Immature natural killer cell (primary cell): Measurements from ENCODE around the gene RND3. TPM values are rescaled to one million over a fixed set of nuclear protein-coding genes. Genes with fewer than 3 reads are reported as not detected.

Experiments used
- DNase-seq, 3 donors: peaks; one replicate each; pipeline ENCODE4 v3.0.0; 2022; ENCODE audit warnings: mixed read lengths in 1 of 3
- H3K27ac Mint-ChIP-seq, 6 donors: one replicate each; pipeline ENCODE4 v1.8.0; 2020; ENCODE audit warnings: mixed read lengths in 6 of 6, mild to moderate bottlenecking in 5 of 6, inconsistent platforms in 4 of 6, moderate library complexity in 3 of 6
- H3K27me3 Mint-ChIP-seq, 3 donors: one replicate each; pipeline ENCODE4 v1.8.0; 2020 to 2021; ENCODE audit warnings: low read depth in 3 of 3, mild to moderate bottlenecking in 3 of 3, mixed read lengths in 3 of 3, moderate library complexity in 3 of 3, inconsistent platforms in 1 of 3
- H3K36me3 Mint-ChIP-seq, 3 donors: one replicate each; pipeline ENCODE4 v1.8.0; 2020; ENCODE audit warnings: mixed read lengths in 3 of 3, inconsistent platforms in 2 of 3, mild to moderate bottlenecking in 2 of 3
- H3K4me1 Mint-ChIP-seq, 2 donors: one replicate each; pipeline ENCODE4 v1.8.0; 2020; ENCODE audit warnings: inconsistent platforms in 2 of 2, mild to moderate bottlenecking in 2 of 2, mixed read lengths in 2 of 2, moderate library complexity in 1 of 2
- H3K4me3 Mint-ChIP-seq, 5 donors: one replicate each; pipeline ENCODE4 v1.8.0; 2020; ENCODE audit warnings: mild to moderate bottlenecking in 5 of 5, mixed read lengths in 5 of 5, inconsistent platforms in 3 of 5, moderate library complexity in 3 of 5
- H3K9me3 Mint-ChIP-seq, 6 donors: one replicate each; pipeline ENCODE4 v1.8.0; 2020; ENCODE audit warnings: mild to moderate bottlenecking in 6 of 6, mixed read lengths in 6 of 6, inconsistent platforms in 4 of 6, moderate library complexity in 3 of 6
- polyA plus RNA-seq, 3 donors: library from polyadenylated mRNA; unstranded; fragments of 300-500 nt; fragmentation: Illumina TruSeq; gene quantifications; one replicate each; pipeline ENCODE4 v1.2.3, GENCODE V29; 2021

The RND3 gene
- polyA plus RNA-seq, 3 donors from 2014 or later, result not detected

GRCh38 chr2:150485871-150486538 is 1.5 kb downstream of the RND3 start:
- peaks cover 4 to 9% (median 7%) of the 10 kb centered on the region in 3 donors for H3K27me3 Mint-ChIP-seq
- no peaks in the 10 kb centered on the region for H3K4me1 Mint-ChIP-seq
- no peak for DNase-seq
- H3K27ac Mint-ChIP-seq, result no peak overlapping the region
- H3K36me3 Mint-ChIP-seq, result no peaks in the 10 kb centered on the region
- H3K4me3 Mint-ChIP-seq, result no peak overlapping the region
- peaks cover 0 to 5% (median 3%) of the 10 kb centered on the region in 6 donors for H3K9me3 Mint-ChIP-seq

GRCh38 chr2:150485114-150485870 is 2.2 kb downstream of the RND3 start:
- H3K36me3 Mint-ChIP-seq, result no peaks in the 10 kb centered on the region
- no peak overlapping the region for H3K27ac Mint-ChIP-seq
- no peaks in the 10 kb centered on the region for H3K4me1 Mint-ChIP-seq
- H3K4me3 Mint-ChIP-seq, result no peak overlapping the region
- H3K9me3 Mint-ChIP-seq, result peaks cover 0 to 5% (median 3%) of the 10 kb centered on the region in 6 donors
- H3K27me3 Mint-ChIP-seq, result peaks cover 4 to 9% (median 7%) of the 10 kb centered on the region in 3 donors
- no peak for DNase-seq

- H3K9me3 Mint-ChIP-seq, result peaks cover 0 to 5% (median 3%) of the 10 kb centered on the region in 6 donors
- H3K36me3 Mint-ChIP-seq, result no peaks in the 10 kb centered on the region
- H3K4me1 Mint-ChIP-seq, result no peaks in the 10 kb centered on the region
- H3K27me3 Mint-ChIP-seq, result peaks cover 4 to 9% (median 7%) of the 10 kb centered on the region in 3 donors
- DNase-seq, result no peak
- no peak overlapping the region for H3K4me3 Mint-ChIP-seq
- no peak overlapping the region for H3K27ac Mint-ChIP-seq
Measured at GRCh38 chr2:150484461-150485021, 2.9 kb downstream of the RND3 start.

DNA sequence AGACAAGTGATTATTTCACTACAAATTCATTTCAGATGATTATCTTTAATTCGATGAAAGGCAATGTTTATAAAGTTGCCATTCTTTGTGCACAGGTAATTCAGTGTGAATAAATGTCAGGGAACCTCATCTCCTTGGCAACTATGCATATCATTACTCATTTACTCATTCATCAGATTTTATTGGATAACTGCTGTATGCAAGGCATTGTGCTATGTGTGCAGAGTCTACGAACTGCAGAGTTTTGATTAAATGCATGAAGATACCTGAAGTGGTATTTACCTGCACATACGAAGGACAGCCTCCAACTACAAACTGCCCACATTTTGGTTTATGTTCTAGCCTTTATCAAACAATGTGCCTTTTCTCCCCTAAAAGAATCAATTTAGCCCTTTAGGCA is 3.5 kb downstream of the RND3 start:
- Mint-ChIP-seq H3K27ac (no peak overlapping the region), H3K4me1 (no peaks in the 10 kb centered on the region), H3K27me3 (peaks cover 4 to 9% (median 7%) of the 10 kb centered on the region in 3 donors), H3K9me3 (peaks cover 0 to 5% (median 4%) of the 10 kb centered on the region in 6 donors), H3K4me3 (no peak overlapping the region), H3K36me3 (no peaks in the 10 kb centered on the region)
- no peak for DNase-seq

- no peak overlapping the region for H3K4me3 Mint-ChIP-seq
- H3K36me3 Mint-ChIP-seq, result no peaks in the 10 kb centered on the region
- peaks cover 4 to 9% (median 7%) of the 10 kb centered on the region in 3 donors for H3K27me3 Mint-ChIP-seq
Measured at GRCh38 chr2:150483532-150483931, 3.9 kb downstream of the RND3 start.

GRCh38 chr2:150482667-150483400 is 4.6 kb downstream of the RND3 start:
- Mint-ChIP-seq H3K27ac (no peak overlapping the region), H3K36me3 (no peaks in the 10 kb centered on the region), H3K9me3 (peaks cover 0 to 5% (median 2%) of the 10 kb centered on the region in 6 donors), H3K27me3 (peaks cover 4 to 9% (median 7%) of the 10 kb centered on the region in 3 donors), H3K4me3 (no peak overlapping the region), H3K4me1 (no peaks in the 10 kb centered on the region)
- DNase-seq, result no peak

More at GRCh38 chr2:150483532-150483931, 3.9 kb downstream of the RND3 start:
- no peak for DNase-seq
- Mint-ChIP-seq H3K27ac (no peak overlapping the region), H3K9me3 (peaks cover 0 to 5% (median 3%) of the 10 kb centered on the region in 6 donors), H3K4me1 (no peaks in the 10 kb centered on the region)

DNA sequence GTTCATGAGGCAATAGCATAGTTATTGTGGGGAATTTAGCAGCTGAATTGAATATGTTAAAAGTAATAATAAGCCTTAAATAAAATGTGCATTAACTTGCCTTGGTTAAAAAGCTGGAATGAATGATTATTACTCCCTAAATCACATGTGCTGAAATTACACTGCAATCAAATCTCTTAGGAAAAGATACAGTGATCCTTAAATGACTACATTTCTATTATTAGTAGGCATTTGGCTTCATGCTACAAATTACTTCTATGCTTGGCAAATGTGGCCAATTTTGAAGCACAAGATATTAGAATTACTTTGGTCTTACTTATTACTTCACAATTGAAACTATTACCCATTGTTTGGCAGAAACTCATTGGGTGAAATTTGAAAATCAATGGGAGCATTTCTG is 5.4 kb downstream of the RND3 start:
- H3K27ac Mint-ChIP-seq, result no peak overlapping the region
- H3K4me3 Mint-ChIP-seq, result no peak overlapping the region
- H3K27me3 Mint-ChIP-seq, result peaks cover 4 to 7% (median 5%) of the 10 kb centered on the region in 3 donors
- no peaks in the 10 kb centered on the region for H3K36me3 Mint-ChIP-seq
- DNase-seq, result no peak
- peaks cover 0 to 5% (median 2%) of the 10 kb centered on the region in 6 donors for H3K9me3 Mint-ChIP-seq
- H3K4me1 Mint-ChIP-seq, result no peaks in the 10 kb centered on the region

- peaks cover 0 to 2% (median 0%) of the 10 kb centered on the region in 6 donors for H3K9me3 Mint-ChIP-seq
- H3K36me3 Mint-ChIP-seq, result no peaks in the 10 kb centered on the region
- H3K27ac Mint-ChIP-seq, result no peak overlapping the region
- H3K27me3 Mint-ChIP-seq, result peaks cover 2 to 7% (median 4%) of the 10 kb centered on the region in 3 donors
- H3K4me1 Mint-ChIP-seq, result no peaks in the 10 kb centered on the region
- no peak overlapping the region for H3K4me3 Mint-ChIP-seq
- DNase-seq, result no peak
Measured at GRCh38 chr2:150480971-150481830, 6.3 kb downstream of the RND3 start.

DNA sequence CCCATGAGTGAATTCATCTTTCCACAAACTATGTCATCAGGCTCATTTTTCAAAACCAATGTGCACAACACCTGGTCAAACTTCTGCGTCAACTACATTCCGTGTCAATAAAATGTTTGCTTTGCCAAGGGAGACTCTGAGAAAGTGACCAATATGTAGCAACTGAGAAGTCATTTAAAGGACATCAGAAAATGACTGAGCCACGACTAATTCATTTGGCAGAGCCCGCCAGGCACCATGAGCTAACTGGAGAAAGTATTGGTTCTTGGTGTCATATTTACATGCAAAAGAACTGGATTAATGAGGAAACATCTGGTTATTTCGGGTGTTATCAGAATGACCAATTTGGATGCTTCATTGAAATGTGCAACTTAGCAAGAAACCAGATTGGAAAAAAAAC is 7.2 kb downstream of the RND3 start:
- Mint-ChIP-seq H3K36me3 (no peaks in the 10 kb centered on the region), H3K27me3 (peaks cover 0 to 7% (median 0%) of the 10 kb centered on the region in 3 donors), H3K4me3 (no peak overlapping the region), H3K4me1 (no peaks in the 10 kb centered on the region), H3K27ac (no peak overlapping the region), H3K9me3 (peaks cover 0 to 2% (median 0%) of the 10 kb centered on the region in 6 donors)
- DNase-seq, result no peak

GRCh38 chr2:150479075-150479915 is 8.2 kb downstream of the RND3 start:
- no peak for DNase-seq
- peaks cover 0 to under 1% (median 0%) of the 10 kb centered on the region in 3 donors for H3K27me3 Mint-ChIP-seq
- H3K4me3 Mint-ChIP-seq, result no peak overlapping the region
- no peaks in the 10 kb centered on the region for H3K36me3 Mint-ChIP-seq
- peaks cover 0 to 2% (median under 1%) of the 10 kb centered on the region in 6 donors for H3K9me3 Mint-ChIP-seq
- H3K4me1 Mint-ChIP-seq, result no peaks in the 10 kb centered on the region
- H3K27ac Mint-ChIP-seq, result no peak overlapping the region

DNA sequence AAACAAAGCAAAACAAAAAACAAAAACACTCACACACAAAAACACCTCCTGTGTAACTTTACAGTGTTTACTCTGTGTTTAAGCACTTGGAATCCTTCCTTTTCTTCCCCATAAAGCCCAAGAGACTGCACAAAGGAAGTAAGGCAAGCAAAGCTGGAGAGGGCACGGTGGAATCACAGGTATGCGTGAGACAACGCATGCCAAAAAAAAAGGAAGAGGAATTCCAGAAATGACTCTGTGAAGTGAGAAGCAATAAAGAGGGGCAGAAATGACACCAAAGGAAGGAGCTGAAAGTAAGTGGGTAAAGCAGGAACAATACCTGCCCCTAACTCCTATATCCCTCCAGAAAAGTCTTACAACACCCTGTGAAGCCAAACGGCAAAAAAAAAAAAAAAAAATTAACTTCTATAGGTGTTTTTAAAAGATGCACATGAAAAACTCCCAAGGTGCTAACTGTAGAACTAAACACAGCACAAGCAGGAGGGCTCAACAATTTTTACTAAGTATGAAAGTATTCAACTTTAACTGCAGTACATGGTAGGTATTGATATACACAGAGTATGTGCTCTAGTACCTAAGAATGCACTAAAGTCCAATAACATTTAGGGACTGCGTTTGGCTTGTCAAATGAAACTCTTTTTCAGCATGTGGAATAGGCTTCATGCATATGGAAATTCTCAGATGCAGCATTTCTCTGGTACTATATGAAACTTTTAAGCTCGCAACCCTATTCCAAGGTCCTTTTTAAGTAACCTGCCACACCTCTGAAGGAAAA is 9.1 kb downstream of the RND3 start:
- peaks cover 0 to 5% (median under 1%) of the 10 kb centered on the region in 6 donors for H3K9me3 Mint-ChIP-seq
- H3K27me3 Mint-ChIP-seq, result no peaks in the 10 kb centered on the region
- H3K36me3 Mint-ChIP-seq, result no peaks in the 10 kb centered on the region
- no peak for DNase-seq
- no peaks in the 10 kb centered on the region for H3K4me1 Mint-ChIP-seq
- no peak overlapping the region for H3K4me3 Mint-ChIP-seq
- no peak overlapping the region for H3K27ac Mint-ChIP-seq

- Mint-ChIP-seq H3K27ac (no peak overlapping the region), H3K36me3 (no peaks in the 10 kb centered on the region), H3K4me3 (no peak overlapping the region), H3K4me1 (no peaks in the 10 kb centered on the region), H3K27me3 (no peaks in the 10 kb centered on the region), H3K9me3 (peaks cover 0 to 5% (median 2%) of the 10 kb centered on the region in 6 donors)
- DNase-seq, result no peak
Measured at GRCh38 chr2:150477347-150477746, 10.1 kb downstream of the RND3 start.
